Esophagus squamous epithelium (tissue), 4 donors: ENCODE results near the gene SUSD3.

ENCODE experiments used
- POLR2A ChIP-seq, 4 donors: fragments of 450-650 bp; IDR thresholded peaks; one replicate each; pipeline ENCODE4 v1.6.1; 2017; ENCODE audit warnings: antibody characterized with exemption in 4 of 4, mild to moderate bottlenecking in 4 of 4, moderate library complexity in 3 of 4
- TF ChIP-seq, protein P1 (sequence below), 6 experiments: fragments of 450-650 bp in 4 of 6; fragments of 200-600 bp in 2 of 6; sonication (generic) in 2 of 6; IDR thresholded peaks; one replicate each; pipeline ENCODE4 v1.5.1; 2016 to 2019; ENCODE audit warnings: antibody characterized with exemption in 6 of 6, mild to moderate bottlenecking in 4 of 6, moderate library complexity in 4 of 6

DNA sequence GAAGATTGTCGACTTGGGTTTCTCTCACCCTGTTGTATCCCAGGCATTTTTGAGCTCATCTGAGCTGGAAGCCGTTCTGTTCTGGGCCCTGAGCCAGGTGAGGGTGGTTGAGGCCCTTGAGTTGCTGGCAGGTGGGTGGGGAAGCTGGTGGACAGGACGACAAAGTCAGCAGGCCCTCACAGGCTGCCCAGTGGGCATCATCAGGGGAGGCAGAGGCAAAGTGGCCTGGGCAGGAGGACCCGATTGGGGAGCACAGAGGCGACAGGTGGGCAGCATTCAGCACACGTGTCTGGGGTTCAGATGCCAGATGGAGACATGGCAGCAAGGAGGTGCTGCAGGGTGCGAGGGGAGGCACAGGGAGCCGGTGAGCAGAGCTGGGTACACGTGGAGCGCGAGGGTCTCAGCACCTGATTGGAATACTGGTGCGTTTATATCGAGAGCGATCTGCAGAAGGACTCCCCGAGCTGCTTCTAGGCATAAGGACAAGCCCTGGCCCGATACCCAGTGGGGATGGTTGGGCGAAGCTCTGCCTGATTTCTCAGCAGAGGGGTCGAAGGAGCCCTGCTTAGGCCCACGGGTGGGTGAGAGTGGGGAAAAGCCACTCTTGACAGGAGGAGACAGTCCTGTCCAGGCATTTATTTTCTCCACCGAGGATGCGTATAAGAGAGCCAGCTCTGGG is 49.0 kb upstream of the SUSD3 start:
- TF ChIP-seq, protein P1, sequence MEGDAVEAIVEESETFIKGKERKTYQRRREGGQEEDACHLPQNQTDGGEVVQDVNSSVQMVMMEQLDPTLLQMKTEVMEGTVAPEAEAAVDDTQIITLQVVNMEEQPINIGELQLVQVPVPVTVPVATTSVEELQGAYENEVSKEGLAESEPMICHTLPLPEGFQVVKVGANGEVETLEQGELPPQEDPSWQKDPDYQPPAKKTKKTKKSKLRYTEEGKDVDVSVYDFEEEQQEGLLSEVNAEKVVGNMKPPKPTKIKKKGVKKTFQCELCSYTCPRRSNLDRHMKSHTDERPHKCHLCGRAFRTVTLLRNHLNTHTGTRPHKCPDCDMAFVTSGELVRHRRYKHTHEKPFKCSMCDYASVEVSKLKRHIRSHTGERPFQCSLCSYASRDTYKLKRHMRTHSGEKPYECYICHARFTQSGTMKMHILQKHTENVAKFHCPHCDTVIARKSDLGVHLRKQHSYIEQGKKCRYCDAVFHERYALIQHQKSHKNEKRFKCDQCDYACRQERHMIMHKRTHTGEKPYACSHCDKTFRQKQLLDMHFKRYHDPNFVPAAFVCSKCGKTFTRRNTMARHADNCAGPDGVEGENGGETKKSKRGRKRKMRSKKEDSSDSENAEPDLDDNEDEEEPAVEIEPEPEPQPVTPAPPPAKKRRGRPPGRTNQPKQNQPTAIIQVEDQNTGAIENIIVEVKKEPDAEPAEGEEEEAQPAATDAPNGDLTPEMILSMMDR (IDR thresholded peaks at IDR 0.05) = no peak
- no peak for TF ChIP-seq POLR2A (IDR thresholded peaks at IDR 0.05)
